ENCODE data around the gene ALOX5AP.
"Not testable (repeated sequence)": the region's sequence is repeated elsewhere in the genome, so short reads cannot be mapped to it uniquely, and the experiment has no call there.

The ALOX5AP gene

DNA sequence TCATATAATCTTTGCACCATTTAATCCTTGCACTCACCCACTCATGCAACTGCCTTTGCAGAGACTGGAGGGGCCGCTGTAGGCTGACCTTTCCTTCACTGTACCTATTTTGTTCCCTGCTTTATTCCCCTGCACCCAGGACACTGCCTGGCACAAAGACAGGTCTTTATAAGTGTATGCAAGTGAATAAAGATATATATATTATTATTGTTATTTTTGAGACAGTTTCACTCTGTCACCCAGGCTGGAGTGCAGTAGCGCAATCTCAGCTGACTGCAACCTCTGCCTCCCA, 3.8 kb downstream of the ALOX5AP start:
- no peak for DNase-seq

DNA sequence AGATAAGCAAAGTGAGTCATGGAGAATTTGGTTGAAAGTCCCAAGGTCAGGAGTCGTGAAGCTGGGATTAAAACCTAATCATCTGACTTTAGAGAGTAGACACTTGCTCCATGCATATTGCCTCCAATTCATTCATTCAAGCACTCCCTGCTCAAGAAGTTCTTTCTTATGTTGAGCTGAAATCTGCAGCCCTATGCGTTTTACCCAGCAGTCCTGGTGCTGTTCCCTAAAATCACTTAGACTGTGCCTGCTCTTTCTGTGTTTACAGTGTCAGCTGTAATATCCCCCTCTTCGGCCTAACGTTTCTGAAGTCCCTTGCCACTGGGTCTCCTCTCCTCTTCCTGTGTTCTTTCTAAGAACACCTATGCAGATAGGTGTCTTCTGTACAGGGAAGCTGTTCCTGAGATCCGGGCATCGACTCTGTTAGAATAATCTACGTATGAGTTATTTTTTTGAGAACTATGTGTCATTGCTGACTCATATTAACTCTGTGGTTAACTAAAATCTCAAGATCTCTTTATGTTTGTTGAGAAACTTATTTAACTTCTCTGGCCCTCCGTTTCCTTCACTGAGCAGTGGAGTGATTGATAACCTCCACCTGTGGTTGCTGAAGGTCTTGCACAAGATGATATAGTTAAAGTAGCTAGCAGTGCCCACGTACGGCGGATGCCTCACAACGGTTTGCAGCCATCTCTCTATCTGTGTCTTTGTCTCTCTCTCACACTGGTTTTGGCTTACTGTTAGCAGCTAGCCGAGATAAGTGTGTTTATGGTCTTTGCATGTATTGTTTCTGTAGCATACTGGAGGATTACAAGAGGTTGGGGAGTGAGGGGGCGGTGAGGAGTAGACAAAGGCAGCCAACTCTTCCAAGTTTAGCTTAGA, 4.7 kb downstream of the ALOX5AP start:
- peak; percentile 73 for DNase-seq

DNA sequence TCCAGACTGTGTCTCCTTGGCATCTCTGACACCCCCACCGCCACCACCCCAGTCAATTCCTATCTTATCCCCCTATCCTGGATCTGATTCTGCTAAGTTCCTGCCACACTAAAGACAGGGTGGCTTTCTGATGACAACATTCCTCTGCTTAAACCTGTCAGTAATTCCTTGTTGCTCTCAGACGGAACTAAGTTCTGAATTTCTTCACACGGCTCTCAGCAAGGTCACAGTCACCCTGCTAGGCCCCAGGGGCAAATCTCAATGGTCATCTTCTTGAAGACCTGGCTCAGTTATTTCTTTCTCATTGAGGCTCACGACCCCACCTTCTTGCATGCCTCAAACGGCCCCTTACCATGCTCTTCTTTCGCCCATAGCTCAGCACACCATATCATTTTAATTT, 7.6 kb downstream of the ALOX5AP start:
- no peak for DNase-seq

DNA sequence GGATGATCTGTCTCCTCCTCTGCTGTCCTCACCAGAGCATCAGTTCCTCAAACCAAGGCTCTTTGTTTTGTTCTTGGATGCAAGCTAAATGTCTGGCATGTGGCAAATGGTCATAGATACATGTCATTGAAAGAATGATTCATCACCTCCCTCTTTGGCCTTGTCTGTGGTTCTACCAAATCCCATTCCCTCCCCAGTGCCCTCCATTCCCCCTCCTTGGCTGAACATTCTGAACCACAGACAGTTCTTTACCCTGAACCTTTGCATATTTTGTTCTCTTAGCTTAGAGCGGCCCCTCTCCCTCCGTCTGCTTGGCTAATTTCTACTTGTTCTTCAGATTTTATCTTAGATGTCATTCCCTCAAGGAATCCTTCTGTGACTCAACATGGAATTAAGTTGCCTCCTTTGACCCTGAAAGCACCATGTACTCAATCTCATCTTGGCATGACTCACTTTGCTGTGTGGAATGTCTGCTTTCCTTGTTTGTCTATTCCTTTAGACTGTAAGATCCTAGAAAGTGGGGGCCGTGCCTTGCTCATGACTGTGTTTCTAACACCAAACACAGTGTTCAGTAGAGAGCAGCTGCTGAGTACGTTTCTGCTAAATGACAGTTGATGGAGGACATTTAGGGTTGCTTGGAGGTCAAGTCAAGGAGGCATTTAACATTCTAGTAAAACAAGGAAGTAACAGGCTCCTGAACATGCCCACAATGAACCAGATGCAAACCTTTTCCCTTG, 8.1 kb downstream of the ALOX5AP start:
- DNase-seq = no peak

DNA sequence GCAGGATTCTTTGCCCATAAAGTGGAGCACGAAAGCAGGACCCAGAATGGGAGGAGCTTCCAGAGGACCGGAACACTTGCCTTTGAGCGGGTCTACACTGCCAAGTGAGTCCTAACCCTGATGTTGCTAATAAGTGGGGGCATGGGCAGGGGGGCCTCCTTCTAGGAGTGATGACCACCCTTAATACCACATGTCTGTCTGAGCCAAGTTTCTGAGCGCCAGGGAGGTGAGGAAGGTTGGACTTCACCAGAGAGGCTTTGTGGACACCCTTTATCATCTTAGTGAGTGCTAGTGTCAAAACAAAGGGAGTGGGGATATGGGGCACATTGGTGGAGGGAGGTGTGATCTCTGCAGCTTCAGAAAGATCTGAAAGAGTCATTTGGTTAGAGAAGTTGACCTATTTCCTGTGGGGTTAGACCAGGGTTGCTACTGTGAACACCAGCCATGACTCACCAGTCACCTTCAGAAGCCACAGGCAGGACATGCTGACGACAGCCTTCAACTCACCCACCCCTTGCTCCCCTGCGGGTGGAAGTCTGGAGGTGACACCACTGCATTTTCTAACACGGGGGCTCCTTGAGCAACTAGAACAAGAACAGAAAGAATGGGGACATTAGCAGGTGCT, 8.8 kb downstream of the ALOX5AP start:
- peak; percentile 85 for DNase-seq

DNA sequence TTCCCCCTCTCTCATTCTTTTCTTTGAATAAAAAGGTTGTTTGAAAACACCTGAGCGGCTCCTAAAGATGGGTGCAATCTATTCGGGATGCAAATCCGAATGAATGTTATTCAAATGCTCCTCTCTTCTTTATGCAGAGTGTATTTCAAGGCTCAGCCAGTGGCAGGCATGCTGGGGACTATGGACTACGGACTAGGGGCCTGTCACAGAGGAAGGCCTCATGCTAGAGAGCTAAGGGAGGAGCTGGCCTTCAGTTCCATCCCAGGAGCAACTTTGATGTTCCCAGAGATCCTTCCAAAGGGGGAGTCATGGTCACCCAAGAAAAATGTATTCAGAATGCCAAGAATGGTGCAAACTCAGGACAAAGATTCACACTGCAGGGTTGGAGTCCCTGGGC, 9.3 kb downstream of the ALOX5AP start:
- no peak for DNase-seq

DNA sequence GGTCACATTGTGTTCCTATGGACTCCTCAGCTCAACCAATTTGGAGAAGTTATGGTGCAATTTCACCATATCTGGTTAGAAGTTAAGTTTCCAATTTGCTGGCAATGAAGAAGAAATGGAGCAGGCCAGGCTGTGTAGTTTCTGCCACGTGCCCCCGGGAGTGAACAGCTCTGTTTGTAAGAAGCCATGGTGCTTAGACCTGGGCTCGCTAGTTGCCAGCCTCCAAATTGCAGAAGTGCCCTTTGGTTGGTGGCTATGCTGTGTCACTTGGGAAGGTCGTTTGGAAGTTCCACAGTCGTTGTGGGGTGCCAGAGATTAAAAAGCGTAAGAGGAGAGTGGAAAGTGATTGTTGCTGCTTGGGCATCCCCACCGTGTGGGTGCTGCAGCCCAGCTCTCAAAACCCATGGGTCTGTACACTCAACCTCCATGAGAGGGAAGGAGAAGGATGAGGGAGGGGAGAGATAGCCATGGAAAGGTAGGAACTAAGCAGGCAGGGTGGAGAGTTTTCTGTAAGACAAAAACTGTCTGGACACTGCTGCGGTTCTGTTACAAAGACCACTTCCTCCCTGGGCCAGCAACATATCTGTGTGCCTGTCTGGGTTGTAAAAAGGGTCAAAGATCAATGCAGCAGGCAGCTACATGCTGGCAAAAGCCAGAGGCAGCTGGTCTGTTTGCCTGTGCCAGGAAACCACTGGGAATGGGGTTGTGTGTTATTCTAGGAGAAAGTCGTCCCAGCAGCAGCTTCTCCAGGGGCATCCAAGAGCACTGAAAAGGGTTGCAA, 10.8 kb downstream of the ALOX5AP start:
- no peak for DNase-seq

DNA sequence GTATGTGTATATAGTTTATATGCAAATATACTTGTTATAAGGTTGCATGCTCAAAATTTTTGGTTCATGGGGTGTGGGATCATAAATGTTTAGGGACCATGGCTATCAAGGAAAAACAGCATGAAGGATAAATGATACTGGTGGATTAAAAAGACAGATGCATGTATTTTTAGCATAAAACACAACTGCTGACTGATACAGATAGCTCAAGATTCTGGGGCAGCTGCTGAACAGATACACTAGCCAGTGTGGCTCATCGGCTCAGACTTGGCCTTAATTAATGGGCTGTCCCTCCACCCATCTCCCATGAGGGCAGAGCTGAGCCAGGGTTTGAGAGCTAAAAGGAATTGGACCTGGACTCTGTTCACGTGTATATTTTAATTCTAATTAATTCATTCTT, 11.4 kb downstream of the ALOX5AP start:
- no peak for DNase-seq

DNA sequence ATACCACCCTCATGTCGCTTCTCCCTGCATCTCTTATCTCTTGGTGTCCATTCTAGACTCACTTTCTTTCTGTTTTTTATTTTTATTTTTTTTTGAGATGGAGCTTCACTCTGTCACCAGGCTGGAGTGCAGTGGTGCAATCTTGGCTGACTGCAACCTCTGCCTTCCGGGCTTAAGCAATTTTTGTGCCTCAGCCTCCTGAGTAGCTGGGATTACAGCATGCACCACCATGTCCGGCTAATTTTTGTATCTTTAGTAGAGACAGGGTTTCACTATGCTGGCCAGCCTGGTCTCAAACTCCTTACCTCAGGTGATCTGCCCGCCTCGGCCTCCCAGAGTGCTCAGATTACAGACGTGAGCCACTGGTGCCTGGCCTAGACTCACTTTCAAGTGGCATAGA, 12.5 kb downstream of the ALOX5AP start:
- DNase-seq = not testable (repeated sequence)

DNA sequence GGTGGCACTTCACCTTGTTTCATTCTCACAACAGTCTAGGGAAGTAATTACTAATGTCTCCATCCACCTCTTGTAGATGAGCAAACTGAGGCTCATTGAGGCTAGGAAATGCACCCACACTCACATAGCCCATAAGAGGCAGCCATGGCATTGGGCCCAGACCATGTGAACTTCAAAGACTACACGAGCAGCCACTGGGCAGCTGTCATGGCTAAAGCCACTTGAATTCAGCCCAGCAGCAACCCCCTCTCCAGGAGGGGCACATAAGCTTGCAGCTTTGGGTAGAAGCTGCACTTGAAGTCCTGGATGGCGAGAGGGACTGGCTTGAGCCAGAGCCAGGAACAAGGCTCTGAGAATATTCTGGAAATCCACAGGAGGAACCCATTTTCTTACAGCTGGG, 13.4 kb downstream of the ALOX5AP start:
- no peak for DNase-seq

DNA sequence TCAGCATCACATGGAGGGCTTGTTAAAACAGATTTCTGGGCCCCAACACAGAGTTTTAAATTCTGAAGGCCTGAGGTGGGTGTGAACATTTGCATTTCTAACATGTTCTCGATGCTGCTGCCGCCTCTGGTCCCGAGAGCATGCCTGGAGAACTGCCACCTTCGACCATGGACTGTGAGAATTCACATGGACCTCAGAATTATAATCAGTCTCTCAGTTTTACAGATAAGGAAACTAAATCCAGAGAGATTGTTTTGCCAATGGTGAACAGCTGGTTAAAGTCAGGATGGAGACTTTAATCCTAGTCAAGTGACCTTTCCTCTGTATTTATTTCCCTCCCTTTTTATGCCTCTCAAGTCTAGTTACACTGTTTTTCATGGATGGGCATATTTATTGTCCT, 14.7 kb downstream of the ALOX5AP start:
- no peak for DNase-seq

DNA sequence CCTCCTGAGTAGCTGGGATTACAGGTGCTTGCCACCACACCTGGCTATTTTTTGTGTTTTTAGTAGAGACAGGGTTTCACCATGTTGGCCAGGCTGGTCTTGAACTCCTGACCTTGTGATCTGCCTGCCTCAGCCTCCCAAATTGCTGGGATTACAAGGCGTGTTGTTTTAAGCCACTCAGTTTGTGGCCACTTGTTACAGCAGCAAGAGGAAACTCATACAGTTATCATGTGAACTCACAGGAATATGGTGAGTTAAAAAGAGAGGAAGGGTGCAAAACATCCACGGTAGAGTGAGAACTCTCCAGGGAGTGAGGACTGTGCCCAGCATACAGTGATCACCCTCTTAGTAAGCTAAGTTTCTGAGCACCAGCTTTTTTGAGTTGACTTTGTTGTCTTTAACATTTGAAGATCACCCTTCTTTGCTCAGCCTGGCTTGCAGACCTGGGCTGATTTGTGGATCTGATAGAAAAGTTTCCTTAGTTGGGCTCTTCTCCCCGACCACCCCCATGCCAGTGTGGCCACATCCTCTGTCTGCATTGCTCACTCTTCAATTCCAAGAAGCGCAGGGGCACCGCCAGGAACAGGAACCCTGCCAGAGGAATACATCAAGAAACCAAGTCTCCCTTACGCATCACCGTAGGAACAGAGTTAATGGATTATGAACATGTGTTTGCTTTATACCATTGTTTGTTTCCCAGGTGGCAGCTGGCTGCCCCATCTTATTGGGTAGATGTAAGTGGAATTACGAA, 16.0 kb downstream of the ALOX5AP start:
- DNase-seq = no peak

DNA sequence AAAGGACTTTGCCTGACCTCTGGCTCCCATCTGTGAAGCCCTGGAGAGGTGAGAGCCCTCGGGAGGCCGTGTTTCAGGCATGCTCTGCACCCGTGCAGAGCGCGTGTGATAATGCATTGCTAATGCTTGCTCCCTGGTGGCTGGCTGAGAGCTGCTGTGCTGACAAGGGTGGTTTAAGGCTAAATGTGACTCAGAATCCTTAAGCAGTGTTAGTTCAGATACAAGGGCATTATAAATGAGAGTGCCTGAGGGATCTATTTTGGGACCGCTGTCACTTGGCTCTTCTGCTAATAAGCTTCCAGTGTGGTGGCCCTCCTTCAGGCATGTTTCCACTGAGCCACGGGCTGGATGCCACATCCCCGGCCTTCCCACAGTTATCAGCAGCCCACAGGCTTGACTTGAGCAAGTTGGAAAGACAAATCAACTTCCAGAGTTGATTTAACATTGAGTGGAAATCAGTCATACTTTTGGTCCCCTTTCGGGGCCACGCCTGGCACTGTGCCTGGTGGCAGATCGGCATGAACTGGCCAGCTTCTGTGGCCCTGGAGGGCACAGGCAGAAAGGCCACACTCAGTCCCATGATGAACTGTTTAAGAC, 17.0 kb downstream of the ALOX5AP start:
- DNase-seq = no peak

DNA sequence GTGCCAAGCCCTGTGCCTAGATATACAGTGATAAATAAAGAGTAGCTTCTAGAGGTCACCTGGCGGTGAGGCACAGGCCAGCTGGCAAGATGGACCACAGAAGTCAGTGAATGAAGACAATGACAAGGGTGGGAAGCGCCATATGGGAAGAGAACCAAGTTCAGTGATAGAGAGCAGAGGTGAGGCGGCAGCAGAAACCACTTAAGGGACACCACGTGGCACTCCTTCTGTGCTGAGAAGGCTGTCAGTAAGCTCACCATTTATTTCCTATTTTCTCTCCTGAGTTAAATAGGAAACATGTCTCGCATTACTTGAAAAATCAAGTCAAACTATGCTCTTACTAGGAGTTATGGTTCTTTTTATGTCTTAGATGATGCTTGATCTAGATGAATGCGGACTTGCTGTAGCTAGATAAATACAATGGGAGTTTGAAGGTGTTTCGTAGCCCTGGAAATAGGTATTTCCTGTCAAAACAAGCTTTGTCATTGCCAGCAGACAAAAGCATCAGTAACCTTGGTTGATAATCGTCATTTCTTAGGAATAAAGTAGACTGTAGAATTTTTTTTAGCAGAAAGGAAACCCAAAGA, 17.8 kb downstream of the ALOX5AP start:
- DNase-seq = no peak

DNA sequence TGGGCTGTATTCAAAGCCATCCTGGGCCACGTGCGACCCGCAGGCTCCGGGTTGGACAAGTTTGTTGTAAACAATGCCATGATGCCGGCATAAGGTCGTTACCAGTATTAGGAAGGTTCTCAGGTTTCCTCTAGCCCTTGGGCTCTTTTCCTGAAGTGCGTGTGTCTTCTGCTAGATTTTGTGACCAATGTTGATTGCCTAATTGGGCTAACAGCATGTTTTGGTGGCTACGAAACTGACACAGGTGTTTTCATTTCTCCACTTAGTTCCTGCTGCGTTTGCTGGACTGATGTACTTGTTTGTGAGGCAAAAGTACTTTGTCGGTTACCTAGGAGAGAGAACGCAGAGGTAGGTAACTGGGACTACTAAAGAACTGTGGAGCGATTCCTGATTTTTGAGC, 20.3 kb downstream of the ALOX5AP start:
- DNase-seq = no peak

DNA sequence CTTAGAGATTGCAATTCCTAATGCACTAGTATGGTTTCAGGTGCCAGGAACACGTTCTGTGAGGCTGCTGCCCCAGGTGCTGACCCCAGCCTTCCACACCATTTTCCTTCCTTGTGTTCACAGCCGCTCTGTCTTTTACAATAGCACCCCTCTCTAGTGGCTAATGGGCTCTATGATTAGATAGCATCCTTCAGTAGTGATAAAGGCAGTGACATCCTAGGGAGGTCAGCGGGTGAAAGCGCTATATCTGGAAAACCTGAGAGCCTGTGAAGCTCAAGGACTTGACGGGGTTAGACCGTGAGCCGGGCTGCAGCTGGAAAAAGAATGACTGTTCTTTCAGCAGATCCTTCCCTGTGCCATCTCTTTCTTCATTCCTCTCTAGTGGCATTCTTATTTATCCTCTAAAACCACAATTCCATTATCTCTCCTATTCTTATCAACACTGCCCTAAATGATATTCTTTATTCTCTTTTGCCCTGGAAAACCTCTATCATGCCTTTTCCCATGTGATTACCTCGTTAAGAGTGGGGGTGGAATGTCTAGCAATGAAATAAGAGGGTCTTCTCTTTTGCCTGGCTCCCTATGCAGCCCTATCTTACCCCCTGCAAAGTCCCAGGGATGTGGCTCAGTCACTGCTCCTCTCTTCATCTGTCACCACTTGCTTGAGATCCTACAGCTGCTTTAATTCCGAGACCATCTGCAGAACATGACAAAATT, 21.8 kb downstream of the ALOX5AP start:
- DNase-seq = no peak

DNA sequence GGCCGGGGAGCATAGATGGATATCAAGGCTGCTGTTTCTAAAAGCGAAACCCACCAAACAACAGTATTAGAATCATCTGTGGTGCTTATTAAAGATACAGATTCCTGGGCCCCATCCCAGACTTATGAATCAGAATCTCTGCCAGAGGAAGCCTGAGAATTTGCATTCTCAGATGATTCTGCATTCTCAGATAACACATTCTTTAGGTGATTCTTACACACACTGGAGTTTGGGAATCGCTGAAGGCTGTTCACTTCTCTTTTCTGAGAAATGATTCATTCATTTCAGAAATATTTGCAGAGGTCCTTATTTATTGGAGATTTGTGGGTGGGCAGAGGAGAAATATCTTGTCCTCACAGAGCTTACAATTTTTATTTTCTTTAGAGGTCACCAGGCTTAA, 24.4 kb downstream of the ALOX5AP start:
- DNase-seq = no peak

DNA sequence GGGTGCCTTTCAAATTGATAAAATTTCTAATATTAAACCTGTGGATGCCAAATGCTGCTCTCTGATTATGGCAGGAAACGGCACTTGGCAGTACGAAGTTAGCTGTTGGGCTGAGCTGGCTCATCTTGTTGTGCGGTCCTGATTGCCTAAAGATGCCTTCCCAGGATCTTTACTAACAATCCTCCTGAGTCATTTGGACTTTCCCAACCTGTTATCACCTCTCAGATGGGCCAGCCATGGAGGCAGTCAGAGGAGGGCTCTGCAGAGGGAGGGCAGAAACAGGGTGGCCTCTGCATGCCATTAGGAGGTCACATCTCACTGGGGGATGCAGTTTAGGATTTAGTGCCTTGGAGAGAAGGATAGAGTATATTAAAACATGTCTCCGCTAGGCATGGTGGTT, 27.3 kb downstream of the ALOX5AP start:
- DNase-seq = no peak

DNA sequence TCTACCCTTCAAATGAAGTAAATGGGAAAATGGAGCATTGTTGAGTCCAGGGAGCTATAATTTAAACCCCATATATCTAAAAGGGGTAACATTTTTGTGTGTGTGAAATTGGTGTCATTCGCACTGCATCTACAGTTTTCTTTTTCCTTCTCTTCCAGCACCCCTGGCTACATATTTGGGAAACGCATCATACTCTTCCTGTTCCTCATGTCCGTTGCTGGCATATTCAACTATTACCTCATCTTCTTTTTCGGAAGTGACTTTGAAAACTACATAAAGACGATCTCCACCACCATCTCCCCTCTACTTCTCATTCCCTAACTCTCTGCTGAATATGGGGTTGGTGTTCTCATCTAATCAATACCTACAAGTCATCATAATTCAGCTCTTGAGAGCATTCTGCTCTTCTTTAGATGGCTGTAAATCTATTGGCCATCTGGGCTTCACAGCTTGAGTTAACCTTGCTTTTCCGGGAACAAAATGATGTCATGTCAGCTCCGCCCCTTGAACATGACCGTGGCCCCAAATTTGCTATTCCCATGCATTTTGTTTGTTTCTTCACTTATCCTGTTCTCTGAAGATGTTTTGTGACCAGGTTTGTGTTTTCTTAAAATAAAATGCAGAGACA, 28.6 kb downstream of the ALOX5AP start:
- no peak for DNase-seq

DNA sequence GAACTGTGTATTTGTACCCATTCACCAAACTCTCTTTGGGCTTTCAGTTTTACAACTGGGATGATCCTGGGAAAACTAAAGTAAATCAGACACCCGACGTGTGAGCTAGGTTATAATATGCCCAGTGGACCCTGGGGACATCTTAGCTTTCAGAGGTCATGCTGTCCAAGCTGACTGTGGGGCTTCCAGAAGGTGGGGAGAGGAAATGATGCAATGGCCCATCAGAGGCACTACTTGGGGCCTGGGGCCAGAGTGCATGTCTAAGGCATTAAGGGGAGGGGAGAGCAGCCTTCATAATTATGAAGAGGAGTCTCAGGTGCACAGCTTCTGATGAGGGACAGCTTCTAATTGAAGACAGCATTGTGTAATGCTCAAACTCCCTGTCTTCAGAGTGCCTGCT, 30.9 kb downstream of the ALOX5AP start:
- no peak for DNase-seq

DNA sequence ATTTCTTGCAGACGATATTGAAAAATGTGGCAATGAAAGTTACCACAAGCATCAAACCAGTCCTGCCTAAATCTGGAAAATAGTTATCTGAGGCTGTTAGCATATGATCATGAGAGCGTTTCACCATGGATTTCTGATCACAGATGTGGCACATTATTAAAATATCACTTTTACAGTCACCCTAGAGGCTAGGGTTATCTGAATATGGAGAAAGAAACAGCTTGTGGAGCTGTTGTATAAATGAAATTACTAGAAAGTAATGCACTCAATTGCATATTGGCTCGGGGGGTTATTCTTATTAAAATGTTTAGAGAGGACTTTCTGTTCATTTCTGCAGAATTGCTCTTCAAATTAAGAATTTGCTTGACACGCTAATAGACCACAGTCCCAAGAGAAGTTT, 35.6 kb downstream of the ALOX5AP start:
- no peak for DNase-seq

Data from CD4-positive, alpha-beta T cell treated with Interleukin-6 for 4 hours (primary cell).